MCF 10A (cell line): ENCODE data around the gene FAM76B. TPM values are rescaled to one million over a fixed set of nuclear protein-coding genes. Genes with fewer than 3 reads are reported as not detected.

Source experiments
- BruUV-seq: library from RNA; stranded (reverse); fragments of 400-500 nt; replicated peaks from 2 replicates; lab custom pipeline; 2021; lab: Mats Ljungman, UMichigan
- CTCF ChIA-PET: fragments of 300-600 bp; sonication (Branson Sonifier 250); formaldehyde crosslinking; extraction: SDS; loops from one replicate; lab custom pipeline; 2021; ENCODE audit warnings: antibody characterized with exemption, inconsistent platforms; lab: Yijun Ruan, JAX
- POLR2A ChIA-PET: fragments of 300-600, 350-650 bp; sonication (Branson Sonifier 250); formaldehyde crosslinking; extraction: SDS; loops from one replicate; lab custom pipeline; 2020; ENCODE audit warnings: antibody characterized with exemption, inconsistent platforms; lab: Yijun Ruan, JAX
- DNase-seq: peaks from one replicate; pipeline ENCODE4 v3.0.0-alpha.2; 2018; ENCODE audit not compliant: unreplicated experiment
- H3K27ac Mint-ChIP-seq: one replicate; pipeline ENCODE4 v1.8.0; 2022; ENCODE audit warnings: mild to moderate bottlenecking, low read depth, mixed read lengths; ENCODE audit not compliant: unreplicated experiment
- H3K27me3 Mint-ChIP-seq: one replicate; pipeline ENCODE4 v1.8.0; 2022; ENCODE audit warnings: mixed read lengths; ENCODE audit not compliant: insufficient read depth, unreplicated experiment
- H3K36me3 Mint-ChIP-seq: one replicate; pipeline ENCODE4 v1.8.0; 2022; ENCODE audit warnings: mild to moderate bottlenecking, moderate library complexity, mixed read lengths; ENCODE audit not compliant: insufficient read depth, unreplicated experiment
- H3K4me1 Mint-ChIP-seq: one replicate; pipeline ENCODE4 v1.8.0; 2022; ENCODE audit warnings: mixed read lengths; ENCODE audit not compliant: insufficient read depth, unreplicated experiment
- H3K4me3 Mint-ChIP-seq: one replicate; pipeline ENCODE4 v1.8.0; 2022; ENCODE audit warnings: mild to moderate bottlenecking, moderate library complexity, mixed read lengths; ENCODE audit not compliant: unreplicated experiment
- H3K9me3 Mint-ChIP-seq: one replicate; pipeline ENCODE4 v1.8.0; 2022; ENCODE audit warnings: mixed read lengths; ENCODE audit not compliant: unreplicated experiment
- CTCF ChIP-seq: fragments of 200-600 bp; IDR thresholded peaks from one replicate; pipeline ENCODE4 v1.8.0; 2022; ENCODE audit warnings: antibody characterized with exemption, mild to moderate bottlenecking; ENCODE audit not compliant: unreplicated experiment
- intact Hi-C: fragments of 100-400 bp; cut with micrococcal nuclease; formaldehyde crosslinking; loops from 2 replicates; pipeline ENCODE4 v1.14.1; 2022
- total RNA-seq: library from RNA; stranded (reverse); gene quantifications from 2 replicates; pipeline ENCODE4 v1.2.3, GENCODE V29; 2022

FAM76B gene
- total RNA-seq, 1 experiment from 2014 or later: 28.5 TPM

- no peaks in the 10 kb centered on the region for H3K36me3 Mint-ChIP-seq
- H3K9me3 Mint-ChIP-seq: no peaks in the 10 kb centered on the region
- no peak overlapping the region for H3K4me3 Mint-ChIP-seq
- CTCF ChIA-PET: interaction anchor here (1.6 kb wide), 1 partner anchor 22 kb away, joined by 7 read pairs; no protein-coding TSS in a partner anchor
- no peak for TF ChIP-seq CTCF
- no TSS peak for BruUV-seq
- intact Hi-C loops: no loop called here
- H3K4me1 Mint-ChIP-seq: no peaks in the 10 kb centered on the region
- no peak for DNase-seq
- H3K27ac Mint-ChIP-seq: no peak overlapping the region
- no peaks in the 10 kb centered on the region for H3K27me3 Mint-ChIP-seq
- POLR2A ChIA-PET: no interaction called here
These were observed 62.5 kb downstream of the FAM76B start for GRCh38 chr11:95727111-95727510.

GRCh38 chr11:95725196-95725595 is 64.4 kb downstream of the FAM76B start:
- no peaks in the 10 kb centered on the region for H3K4me1 Mint-ChIP-seq
- intact Hi-C loops: no loop called here
- H3K27ac Mint-ChIP-seq: no peak overlapping the region
- no peak overlapping the region for H3K4me3 Mint-ChIP-seq
- no peaks in the 10 kb centered on the region for H3K27me3 Mint-ChIP-seq
- no peaks in the 10 kb centered on the region for H3K36me3 Mint-ChIP-seq
- CTCF ChIA-PET: interaction anchor here (0.6 to 1.5 kb wide), 3 partner anchors 19 to 739 kb away, joined by 4 to 8 read pairs (median 4); no protein-coding TSS in a partner anchor
- no peak for DNase-seq
- POLR2A ChIA-PET: interaction anchor here (0.7 kb wide), 1 partner anchor 13 kb away, joined by 4 read pairs; no protein-coding TSS in a partner anchor
- BruUV-seq: no TSS peak
- H3K9me3 Mint-ChIP-seq: no peaks in the 10 kb centered on the region
- TF ChIP-seq CTCF: no peak

- Mint-ChIP-seq H3K36me3 (no peaks in the 10 kb centered on the region), H3K4me1 (no peaks in the 10 kb centered on the region), H3K4me3 (no peak overlapping the region), H3K27ac (no peak overlapping the region), H3K27me3 (no peaks in the 10 kb centered on the region), H3K9me3 (no peaks in the 10 kb centered on the region)
- intact Hi-C loops: no loop called here
- POLR2A ChIA-PET: no interaction called here
- CTCF ChIA-PET: interaction anchor here (0.6 kb wide), 1 partner anchor 20 kb away, joined by 3 read pairs; no protein-coding TSS in a partner anchor
- TF ChIP-seq CTCF: no peak
- no peak for DNase-seq
- no TSS peak for BruUV-seq
These were observed 66.1 kb downstream of the FAM76B start for GRCh38 chr11:95723361-95723942.

- Mint-ChIP-seq H3K27ac (no peak overlapping the region), H3K4me1 (peaks cover 7% of the 10 kb centered on the region), H3K27me3 (no peaks in the 10 kb centered on the region), H3K4me3 (no peak overlapping the region), H3K36me3 (no peaks in the 10 kb centered on the region), H3K9me3 (no peaks in the 10 kb centered on the region)
- TF ChIP-seq CTCF: no peak
- POLR2A ChIA-PET: no interaction called here
- no TSS peak for BruUV-seq
- CTCF ChIA-PET: interaction anchor here (0.9 to 1.2 kb wide), 2 partner anchors 15 to 565 kb away, joined by 3 to 4 read pairs; no protein-coding TSS in a partner anchor
- no peak for DNase-seq
- intact Hi-C loops: no loop called here
These were observed 69.4 kb downstream of the FAM76B start for GRCh38 chr11:95720195-95720594.

Other genes starting within 250 kb of the FAM76B start
- gene CEP57, start 716 bp upstream of the FAM76B start, total RNA-seq: 73.7 and 78.8 TPM in 2 replicates
- gene MTMR2, start 134.3 kb upstream of the FAM76B start, total RNA-seq: 49.8 and 51.9 TPM in 2 replicates